GM12878 (cell line): Measurements from ENCODE around the gene CISTR.

ENCODE experiments used
- BRCA1 ChIP-seq: IDR thresholded peaks from 2 replicates; pipeline ENCODE4 v1.6.1; 2011; ENCODE audit warnings: low read depth, low read length, improper control_type of control experiment
- JUND ChIP-seq: IDR thresholded peaks from 2 replicates; pipeline ENCODE4 v1.6.1; 2012; ENCODE audit warnings: low read depth, mild to moderate bottlenecking, low read length, improper control_type of control experiment, moderate library complexity
- NFYB ChIP-seq: IDR thresholded peaks from 2 replicates; pipeline ENCODE4 v1.6.1; 2011; ENCODE audit warnings: low read depth, mild to moderate bottlenecking, low read length, improper control_type of control experiment, moderate library complexity; ENCODE audit not compliant: insufficient read depth
- POLR2AphosphoS2 ChIP-seq: IDR thresholded peaks from 2 replicates; pipeline ENCODE4 v1.6.1; 2011; ENCODE audit warnings: low read depth, mild to moderate bottlenecking, low read length, improper control_type of control experiment, moderate library complexity
- RAD21 ChIP-seq: IDR thresholded peaks from 2 replicates; pipeline ENCODE4 v1.6.1; 2011; ENCODE audit warnings: mild to moderate bottlenecking, low read depth, low read length, moderate library complexity; ENCODE audit not compliant: insufficient read depth
- SIN3A ChIP-seq: IDR thresholded peaks from 2 replicates; pipeline ENCODE4 v1.6.1; 2012; ENCODE audit warnings: low read depth, low read length, improper control_type of control experiment
- TAF1 ChIP-seq: IDR thresholded peaks from 2 replicates; pipeline ENCODE4 v1.6.1; 2011; ENCODE audit warnings: mild to moderate bottlenecking, low read depth, low read length, borderline replicate concordance
- TF ChIP-seq, protein P1 (sequence below), 3 experiments: IDR thresholded peaks in 2 of 3; conservative IDR thresholded peaks in 1 of 3; 2 replicates each; pipeline ENCODE4 v1.5.1; 2011; ENCODE audit warnings: low read depth in 3 of 3, low read length in 3 of 3, mild to moderate bottlenecking in 3 of 3, control low read depth in 2 of 3, moderate library complexity in 2 of 3, inconsistent platforms in 1 of 3, mixed read lengths in 1 of 3; ENCODE audit not compliant: control insufficient read depth in 2 of 3, insufficient read depth in 1 of 3; ENCODE audit errors: extremely low read depth in 1 of 3
- TF ChIP-seq, protein P2 (sequence below): IDR thresholded peaks from 2 replicates; pipeline ENCODE4 v1.6.1; 2012; ENCODE audit warnings: mild to moderate bottlenecking, low read depth, low read length
- TF ChIP-seq, protein P3 (sequence below): fragments of 450-650 bp; IDR thresholded peaks from 2 replicates; pipeline ENCODE4 v1.6.1; 2017; ENCODE audit warnings: mild to moderate bottlenecking, low read depth, inconsistent platforms; ENCODE audit not compliant: poor library complexity, severe bottlenecking

DNA sequence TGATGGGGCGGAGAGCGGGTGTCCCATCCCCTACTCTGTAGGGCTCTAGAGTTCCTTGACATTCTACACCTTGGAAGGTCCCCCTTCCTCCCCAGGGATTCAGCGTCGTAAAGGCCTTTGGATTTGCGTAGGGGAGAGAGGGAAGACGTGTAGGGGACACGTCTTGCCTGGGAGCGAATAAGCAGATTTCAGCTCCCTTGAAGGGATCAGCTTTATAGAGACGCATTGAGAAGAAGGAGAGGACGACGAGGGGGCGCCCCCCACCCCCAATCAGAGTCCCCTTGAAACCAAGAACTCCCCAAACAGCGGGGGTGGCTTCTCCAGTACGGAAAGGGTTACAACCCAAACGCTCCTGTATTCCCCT, 24.9 kb downstream of the CISTR start:
- TF ChIP-seq, protein P1, sequence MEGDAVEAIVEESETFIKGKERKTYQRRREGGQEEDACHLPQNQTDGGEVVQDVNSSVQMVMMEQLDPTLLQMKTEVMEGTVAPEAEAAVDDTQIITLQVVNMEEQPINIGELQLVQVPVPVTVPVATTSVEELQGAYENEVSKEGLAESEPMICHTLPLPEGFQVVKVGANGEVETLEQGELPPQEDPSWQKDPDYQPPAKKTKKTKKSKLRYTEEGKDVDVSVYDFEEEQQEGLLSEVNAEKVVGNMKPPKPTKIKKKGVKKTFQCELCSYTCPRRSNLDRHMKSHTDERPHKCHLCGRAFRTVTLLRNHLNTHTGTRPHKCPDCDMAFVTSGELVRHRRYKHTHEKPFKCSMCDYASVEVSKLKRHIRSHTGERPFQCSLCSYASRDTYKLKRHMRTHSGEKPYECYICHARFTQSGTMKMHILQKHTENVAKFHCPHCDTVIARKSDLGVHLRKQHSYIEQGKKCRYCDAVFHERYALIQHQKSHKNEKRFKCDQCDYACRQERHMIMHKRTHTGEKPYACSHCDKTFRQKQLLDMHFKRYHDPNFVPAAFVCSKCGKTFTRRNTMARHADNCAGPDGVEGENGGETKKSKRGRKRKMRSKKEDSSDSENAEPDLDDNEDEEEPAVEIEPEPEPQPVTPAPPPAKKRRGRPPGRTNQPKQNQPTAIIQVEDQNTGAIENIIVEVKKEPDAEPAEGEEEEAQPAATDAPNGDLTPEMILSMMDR (IDR thresholded peaks at IDR 0.05 in 2 of 3, conservative IDR thresholded peaks at IDR 0.05 in 1 of 3; ENCODE audit: control insufficient read depth in 2 of 3, extremely low read depth in 1 of 3, insufficient read depth in 1 of 3, low read depth in 3 of 3, low read length in 3 of 3) = no peak
- TF ChIP-seq JUND = no peak; the same call in 1 of the 2 replicates
- TF ChIP-seq BRCA1 = no peak
- TF ChIP-seq, protein P2, sequence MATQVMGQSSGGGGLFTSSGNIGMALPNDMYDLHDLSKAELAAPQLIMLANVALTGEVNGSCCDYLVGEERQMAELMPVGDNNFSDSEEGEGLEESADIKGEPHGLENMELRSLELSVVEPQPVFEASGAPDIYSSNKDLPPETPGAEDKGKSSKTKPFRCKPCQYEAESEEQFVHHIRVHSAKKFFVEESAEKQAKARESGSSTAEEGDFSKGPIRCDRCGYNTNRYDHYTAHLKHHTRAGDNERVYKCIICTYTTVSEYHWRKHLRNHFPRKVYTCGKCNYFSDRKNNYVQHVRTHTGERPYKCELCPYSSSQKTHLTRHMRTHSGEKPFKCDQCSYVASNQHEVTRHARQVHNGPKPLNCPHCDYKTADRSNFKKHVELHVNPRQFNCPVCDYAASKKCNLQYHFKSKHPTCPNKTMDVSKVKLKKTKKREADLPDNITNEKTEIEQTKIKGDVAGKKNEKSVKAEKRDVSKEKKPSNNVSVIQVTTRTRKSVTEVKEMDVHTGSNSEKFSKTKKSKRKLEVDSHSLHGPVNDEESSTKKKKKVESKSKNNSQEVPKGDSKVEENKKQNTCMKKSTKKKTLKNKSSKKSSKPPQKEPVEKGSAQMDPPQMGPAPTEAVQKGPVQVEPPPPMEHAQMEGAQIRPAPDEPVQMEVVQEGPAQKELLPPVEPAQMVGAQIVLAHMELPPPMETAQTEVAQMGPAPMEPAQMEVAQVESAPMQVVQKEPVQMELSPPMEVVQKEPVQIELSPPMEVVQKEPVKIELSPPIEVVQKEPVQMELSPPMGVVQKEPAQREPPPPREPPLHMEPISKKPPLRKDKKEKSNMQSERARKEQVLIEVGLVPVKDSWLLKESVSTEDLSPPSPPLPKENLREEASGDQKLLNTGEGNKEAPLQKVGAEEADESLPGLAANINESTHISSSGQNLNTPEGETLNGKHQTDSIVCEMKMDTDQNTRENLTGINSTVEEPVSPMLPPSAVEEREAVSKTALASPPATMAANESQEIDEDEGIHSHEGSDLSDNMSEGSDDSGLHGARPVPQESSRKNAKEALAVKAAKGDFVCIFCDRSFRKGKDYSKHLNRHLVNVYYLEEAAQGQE = no peak
- no peak for TF ChIP-seq POLR2AphosphoS2
- no peak for TF ChIP-seq RAD21
- TF ChIP-seq SIN3A = no peak
- TF ChIP-seq TAF1 = no peak
- TF ChIP-seq, protein P3, sequence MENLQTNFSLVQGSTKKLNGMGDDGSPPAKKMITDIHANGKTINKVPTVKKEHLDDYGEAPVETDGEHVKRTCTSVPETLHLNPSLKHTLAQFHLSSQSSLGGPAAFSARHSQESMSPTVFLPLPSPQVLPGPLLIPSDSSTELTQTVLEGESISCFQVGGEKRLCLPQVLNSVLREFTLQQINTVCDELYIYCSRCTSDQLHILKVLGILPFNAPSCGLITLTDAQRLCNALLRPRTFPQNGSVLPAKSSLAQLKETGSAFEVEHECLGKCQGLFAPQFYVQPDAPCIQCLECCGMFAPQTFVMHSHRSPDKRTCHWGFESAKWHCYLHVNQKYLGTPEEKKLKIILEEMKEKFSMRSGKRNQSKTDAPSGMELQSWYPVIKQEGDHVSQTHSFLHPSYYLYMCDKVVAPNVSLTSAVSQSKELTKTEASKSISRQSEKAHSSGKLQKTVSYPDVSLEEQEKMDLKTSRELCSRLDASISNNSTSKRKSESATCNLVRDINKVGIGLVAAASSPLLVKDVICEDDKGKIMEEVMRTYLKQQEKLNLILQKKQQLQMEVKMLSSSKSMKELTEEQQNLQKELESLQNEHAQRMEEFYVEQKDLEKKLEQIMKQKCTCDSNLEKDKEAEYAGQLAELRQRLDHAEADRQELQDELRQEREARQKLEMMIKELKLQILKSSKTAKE = no peak
- no peak for TF ChIP-seq NFYB
